NT2/D1 (cell line): Measurements from ENCODE around the gene ZFR.

Source experiments
- DNase-seq: peaks from one replicate; pipeline ENCODE4 v3.0.0-alpha.2; 2011; ENCODE audit warnings: low read depth, low spot score
- H3K27me3 ChIP-seq: 2 replicates; pipeline ENCODE4 v1.6.0; 2011; ENCODE audit warnings: mild to moderate bottlenecking; ENCODE audit not compliant: insufficient read length, insufficient read depth
- H3K36me3 ChIP-seq: 2 replicates; pipeline ENCODE4 v1.6.1; 2011; ENCODE audit warnings: mild to moderate bottlenecking, low read length, mixed read lengths; ENCODE audit not compliant: insufficient read depth, insufficient read length
- H3K4me1 ChIP-seq: 2 replicates; pipeline ENCODE4 v1.5.1; 2011; ENCODE audit not compliant: insufficient read depth, insufficient read length
- H3K4me3 ChIP-seq: 2 replicates; pipeline ENCODE4 v1.5.1; 2011; ENCODE audit warnings: low read depth; ENCODE audit not compliant: insufficient read length
- H3K9ac ChIP-seq: 2 replicates; pipeline ENCODE4 v1.6.0; 2011; ENCODE audit warnings: low read depth; ENCODE audit not compliant: insufficient read length
- H3K9me3 ChIP-seq: 2 replicates; pipeline ENCODE4 v1.5.1; 2011; ENCODE audit warnings: mild to moderate bottlenecking, low read length; ENCODE audit not compliant: insufficient read depth
- SUZ12 ChIP-seq: IDR thresholded peaks from 2 replicates; pipeline ENCODE4 v1.6.1; 2011; ENCODE audit not compliant: insufficient read length, insufficient read depth; ENCODE audit errors: extremely low read depth
- YY1 ChIP-seq: IDR thresholded peaks from 2 replicates; pipeline ENCODE4 v1.6.1; 2011; ENCODE audit not compliant: insufficient read length, insufficient read depth
- ZNF274 ChIP-seq: IDR thresholded peaks from 2 replicates; pipeline ENCODE4 v1.6.1; 2011; ENCODE audit warnings: mild to moderate bottlenecking, low read depth, low read length

The ZFR gene

DNA sequence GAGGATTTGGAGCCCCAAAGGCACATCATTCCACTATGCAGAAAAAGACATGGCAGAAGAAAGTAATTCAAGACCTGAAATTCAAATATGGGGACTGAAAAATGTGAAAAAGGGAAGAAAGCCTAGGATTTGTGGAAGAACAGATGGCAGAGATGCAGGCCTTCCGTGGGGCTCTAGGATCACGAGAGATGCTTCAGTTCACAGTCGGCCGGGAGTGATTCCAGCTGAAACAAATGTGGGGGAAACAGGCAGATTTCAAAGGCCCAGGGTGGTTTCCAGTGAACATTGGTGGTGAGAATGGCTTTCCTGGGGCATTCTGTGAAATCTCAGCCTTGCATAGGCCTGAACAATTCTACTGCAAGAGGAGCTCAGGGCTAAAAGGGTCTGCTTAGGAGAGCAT lies 34.6 kb upstream of the ZFR start:
- Histone ChIP-seq H3K36me3 (no peaks in the 10 kb centered on the region), H3K27me3 (no peaks in the 10 kb centered on the region), H3K9ac (no peak overlapping the region), H3K4me3 (no peak overlapping the region), H3K4me1 (no peaks in the 10 kb centered on the region), H3K9me3 (no peaks in the 10 kb centered on the region)
- TF ChIP-seq YY1, result no peak
- TF ChIP-seq SUZ12, result no peak
- no peak for TF ChIP-seq ZNF274
- DNase-seq, result no peak

DNA sequence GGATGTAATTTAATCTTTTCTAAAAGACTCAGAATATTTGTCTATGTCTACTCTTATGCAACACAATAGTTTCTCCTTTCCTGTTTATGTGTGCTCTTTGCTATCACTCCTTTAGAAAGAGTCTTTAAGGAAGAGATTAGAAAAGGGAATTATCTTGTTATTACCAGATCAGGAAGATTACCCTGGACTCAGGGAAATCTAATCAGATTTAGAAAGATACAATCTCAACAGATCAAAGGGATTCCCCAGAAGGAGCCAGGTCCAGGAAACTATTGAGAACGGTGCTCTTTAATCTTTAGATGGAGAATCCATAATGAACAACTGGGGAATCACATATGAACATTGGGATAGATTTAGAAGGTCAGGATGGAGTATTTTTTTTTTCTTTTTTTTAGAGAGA lies 32.4 kb upstream of the ZFR start:
- no peak for DNase-seq
- H3K9ac ChIP-seq, result no peak overlapping the region
- no peaks in the 10 kb centered on the region for H3K36me3 ChIP-seq
- no peak overlapping the region for H3K4me3 ChIP-seq
- no peak for TF ChIP-seq SUZ12
- no peak for TF ChIP-seq YY1
- no peak for TF ChIP-seq ZNF274
- H3K9me3 ChIP-seq, result no peaks in the 10 kb centered on the region
- H3K4me1 ChIP-seq, result no peaks in the 10 kb centered on the region
- no peaks in the 10 kb centered on the region for H3K27me3 ChIP-seq

DNA sequence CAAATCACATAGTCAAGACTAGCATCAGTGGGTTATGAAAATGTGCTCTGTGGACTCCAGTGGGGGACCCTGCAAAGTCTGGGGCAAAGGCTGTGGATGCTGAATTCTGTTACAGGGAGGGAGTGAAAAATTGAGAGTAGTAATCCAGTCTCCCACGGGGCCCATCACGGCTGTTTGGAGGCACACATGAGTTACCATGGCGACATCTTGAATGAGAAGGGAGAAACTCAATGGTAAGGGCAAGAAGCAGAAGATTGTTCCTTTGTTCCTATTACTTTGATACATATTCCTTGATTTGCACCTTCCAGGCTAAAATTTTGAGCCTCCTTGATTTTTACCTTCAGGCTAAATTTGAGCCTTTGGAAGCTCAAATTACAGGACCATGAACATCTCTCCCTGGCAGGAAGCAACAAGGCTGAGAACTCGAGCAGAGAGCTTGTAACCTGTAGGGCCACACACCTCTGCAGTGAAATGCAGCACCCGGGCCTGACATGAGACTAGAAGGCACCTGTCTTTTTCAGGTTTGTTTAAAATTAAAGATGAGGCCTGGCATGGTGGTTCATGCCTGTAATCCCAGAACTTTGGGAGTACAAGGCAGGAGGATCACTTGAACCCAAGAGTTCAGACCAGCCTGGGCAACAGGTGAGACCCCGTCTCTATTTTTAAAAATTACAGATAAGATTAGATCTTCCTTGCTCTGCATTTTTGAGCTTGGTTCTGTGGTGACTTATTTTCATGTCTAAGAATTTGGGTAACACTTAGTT lies 31.0 kb upstream of the ZFR start:
- H3K36me3 ChIP-seq, result no peaks in the 10 kb centered on the region
- no peak overlapping the region for H3K9ac ChIP-seq
- no peak for DNase-seq
- H3K4me1 ChIP-seq, result no peaks in the 10 kb centered on the region
- no peak for TF ChIP-seq YY1
- TF ChIP-seq SUZ12, result no peak
- TF ChIP-seq ZNF274, result no peak
- H3K9me3 ChIP-seq, result no peaks in the 10 kb centered on the region
- no peak overlapping the region for H3K4me3 ChIP-seq
- H3K27me3 ChIP-seq, result no peaks in the 10 kb centered on the region

DNA sequence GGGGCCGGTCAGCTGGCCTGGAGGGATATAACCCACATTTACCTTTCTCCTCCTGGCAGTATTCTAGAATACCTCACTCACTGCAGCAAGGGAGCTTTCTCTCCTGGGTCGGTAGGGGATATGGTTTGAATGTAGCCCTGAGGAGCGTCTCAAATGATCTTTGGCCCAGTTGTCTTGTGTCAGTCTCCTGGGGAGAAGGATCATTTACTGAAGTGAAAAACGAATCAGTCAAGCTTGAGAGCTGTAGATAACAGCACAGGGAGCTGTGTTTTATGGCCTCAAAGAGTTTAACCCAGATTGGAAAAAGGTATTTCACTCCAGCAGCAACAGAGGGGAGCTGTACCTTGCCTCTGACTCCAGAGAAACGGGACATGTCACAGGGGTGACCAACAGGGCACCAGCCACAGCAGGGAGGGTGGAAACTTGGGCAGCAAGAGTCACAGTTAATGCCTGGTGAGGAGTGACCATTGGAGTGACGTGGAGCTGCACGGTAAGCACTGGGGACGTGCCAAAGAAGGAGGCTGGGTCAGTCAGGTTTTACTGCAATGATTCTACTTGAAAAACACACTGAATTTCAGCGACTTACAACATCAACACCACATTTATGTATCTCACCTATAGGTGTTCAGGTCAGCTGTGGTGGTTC lies 29.8 kb upstream of the ZFR start:
- Histone ChIP-seq H3K9ac (no peak overlapping the region), H3K4me3 (no peak overlapping the region), H3K36me3 (no peaks in the 10 kb centered on the region), H3K9me3 (no peaks in the 10 kb centered on the region), H3K4me1 (no peaks in the 10 kb centered on the region), H3K27me3 (no peaks in the 10 kb centered on the region)
- TF ChIP-seq YY1, result no peak
- TF ChIP-seq ZNF274, result no peak
- no peak for TF ChIP-seq SUZ12
- DNase-seq, result no peak

DNA sequence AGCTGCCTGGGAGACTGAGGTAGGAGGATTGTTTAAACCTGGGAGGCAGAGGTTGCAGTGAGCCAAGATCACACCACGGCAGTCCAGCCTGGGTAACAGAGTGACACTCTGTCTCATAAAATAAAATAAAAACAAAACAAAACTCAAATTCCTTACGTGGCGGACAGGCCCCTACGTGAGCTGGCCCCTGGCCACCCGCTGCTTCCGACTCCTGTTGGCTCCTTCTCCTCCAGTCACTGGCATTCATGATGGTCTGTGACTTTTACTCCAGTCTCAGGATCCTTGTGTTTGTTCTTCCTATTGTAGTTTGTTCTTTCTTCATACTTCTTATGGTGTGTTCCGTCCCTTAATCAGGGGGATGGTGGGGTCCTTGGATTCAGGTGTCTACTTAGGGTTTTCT lies 28.5 kb upstream of the ZFR start:
- H3K4me3 ChIP-seq, result no peak overlapping the region
- H3K9me3 ChIP-seq, result no peaks in the 10 kb centered on the region
- H3K27me3 ChIP-seq, result no peaks in the 10 kb centered on the region
- H3K36me3 ChIP-seq, result no peaks in the 10 kb centered on the region
- no peak for DNase-seq
- no peak overlapping the region for H3K9ac ChIP-seq
- no peaks in the 10 kb centered on the region for H3K4me1 ChIP-seq
- TF ChIP-seq YY1, result no peak
- no peak for TF ChIP-seq SUZ12
- no peak for TF ChIP-seq ZNF274

DNA sequence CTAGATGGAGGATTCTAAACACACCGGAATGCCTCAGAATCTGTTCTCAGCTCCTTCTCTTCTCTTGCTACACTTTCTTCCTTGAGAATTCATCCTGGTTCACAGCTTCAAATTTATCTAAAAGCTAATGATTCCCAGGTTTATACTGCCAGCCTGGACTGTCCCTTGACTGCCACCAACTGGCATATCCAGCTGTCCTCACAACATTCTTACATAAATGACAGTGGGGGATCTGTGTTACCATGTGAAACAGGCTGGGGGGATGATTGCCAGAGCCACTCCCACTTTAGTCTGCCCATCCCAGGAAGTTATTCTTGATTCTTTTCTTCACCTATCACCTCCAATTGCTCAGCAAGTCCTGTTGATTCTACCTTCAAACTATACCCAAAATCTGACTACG lies 27.2 kb upstream of the ZFR start:
- DNase-seq, result no peak
- H3K27me3 ChIP-seq, result no peaks in the 10 kb centered on the region
- no peaks in the 10 kb centered on the region for H3K9me3 ChIP-seq

DNA sequence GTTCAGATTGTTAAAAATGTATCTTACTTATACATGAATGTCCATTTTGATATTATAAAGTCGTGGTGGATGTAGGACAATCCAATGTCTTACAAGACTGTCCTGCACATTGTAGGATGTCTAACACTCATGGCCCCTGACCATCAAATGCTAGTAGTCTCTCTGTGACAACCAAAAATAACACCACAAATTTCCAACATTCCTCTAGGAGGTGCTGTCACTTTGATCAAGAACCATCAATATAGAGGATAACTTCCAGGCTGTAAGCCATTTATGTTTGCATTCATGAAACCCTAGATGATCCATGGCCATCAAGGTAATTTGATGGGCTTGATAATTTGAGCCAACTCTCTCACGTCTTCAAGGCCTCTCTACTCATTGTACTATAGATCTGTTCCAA lies 20.5 kb upstream of the ZFR start:
- no peaks in the 10 kb centered on the region for H3K36me3 ChIP-seq
- H3K4me3 ChIP-seq, result no peak overlapping the region
- H3K4me1 ChIP-seq, result no peaks in the 10 kb centered on the region
- H3K9ac ChIP-seq, result no peak overlapping the region
- H3K27me3 ChIP-seq, result no peaks in the 10 kb centered on the region
- no peak for DNase-seq
- no peak for TF ChIP-seq ZNF274
- TF ChIP-seq SUZ12, result no peak
- no peak for TF ChIP-seq YY1
- H3K9me3 ChIP-seq, result no peaks in the 10 kb centered on the region

More for the DNA sequence above, 27.2 kb upstream of the ZFR start:
- Histone ChIP-seq H3K4me3 (no peak overlapping the region), H3K4me1 (no peaks in the 10 kb centered on the region), H3K36me3 (no peaks in the 10 kb centered on the region), H3K9ac (no peak overlapping the region)
- TF ChIP-seq YY1, result no peak
